ENCODE measurements around the gene ADAMTS10.
A peak's percentile ranks its signal among the peaks of the same experiment; 100 is the strongest.
"Not testable (repeated sequence)": the region's sequence is repeated elsewhere in the genome, so short reads cannot be mapped to it uniquely, and the experiment has no call there.

ADAMTS10 gene

DNA sequence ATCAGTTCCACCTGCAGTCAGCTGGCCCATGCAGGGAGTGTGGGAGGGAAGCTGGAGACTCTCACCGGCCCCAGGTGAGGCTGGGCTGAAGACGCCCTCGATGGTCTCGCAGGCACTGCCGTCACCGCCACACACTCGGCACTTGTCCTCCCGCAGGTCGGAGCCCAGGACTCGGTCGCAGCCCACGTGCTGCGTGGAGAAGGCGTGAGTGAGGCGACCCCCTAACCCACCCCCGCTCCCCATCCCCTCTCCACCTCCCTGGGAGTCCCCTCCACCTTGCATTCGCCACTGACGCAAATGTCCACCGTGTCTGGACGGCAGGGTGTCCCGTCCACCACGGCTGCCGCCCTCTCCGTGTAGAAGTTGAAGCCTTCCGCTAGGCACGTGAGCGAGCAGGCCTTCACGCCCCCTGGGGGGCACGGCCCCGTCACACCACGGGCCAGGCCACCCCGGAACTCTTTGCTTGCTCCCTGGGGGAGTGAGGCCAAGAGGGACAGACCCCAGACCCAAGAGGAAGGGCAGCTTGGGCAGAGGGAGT lies 21.3 kb downstream of the ADAMTS10 start:
- no peak for DNase-seq

DNA sequence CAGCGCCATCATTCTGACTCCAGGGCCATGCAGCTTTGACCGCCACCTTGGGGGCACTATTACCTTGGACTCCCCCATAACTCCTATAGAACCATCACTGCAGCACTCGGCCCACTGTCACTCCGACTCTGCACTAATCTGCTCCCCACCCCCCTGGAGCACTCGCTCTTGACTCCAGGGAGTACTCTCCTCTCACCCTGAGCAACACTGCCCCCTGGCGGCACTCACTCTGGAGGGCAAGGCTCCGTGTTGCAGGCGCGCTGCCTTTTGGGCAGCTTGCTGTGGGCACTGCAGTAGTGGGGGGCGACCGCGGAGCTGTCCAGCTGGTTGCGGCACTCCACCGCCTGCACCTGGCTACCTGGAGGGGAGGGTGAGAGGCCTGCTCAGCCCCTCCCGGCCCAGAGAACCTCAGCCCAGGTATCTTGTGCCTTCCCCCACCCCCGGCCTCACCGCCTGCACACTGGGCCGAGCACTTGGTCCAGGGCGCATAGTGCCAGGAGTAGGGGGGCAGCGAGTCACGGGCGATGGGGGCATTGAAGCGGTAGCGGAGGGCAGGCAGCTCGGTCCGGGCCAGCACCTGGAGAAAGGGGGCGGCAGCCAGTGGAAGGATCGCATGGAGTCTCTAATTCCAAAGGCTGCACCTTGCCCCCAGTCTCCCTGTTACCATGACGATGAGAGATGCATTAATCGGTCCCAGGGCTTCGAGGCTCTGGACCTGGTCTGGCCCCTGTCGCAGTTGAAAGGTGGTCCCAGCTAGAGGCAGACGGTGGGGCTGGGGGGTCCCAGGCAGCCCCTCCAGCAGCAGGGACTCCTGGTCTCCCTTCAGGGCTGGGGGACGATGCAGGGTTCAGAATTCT lies 24.4 kb downstream of the ADAMTS10 start:
- DNase-seq, result peak; percentile 64

DNA sequence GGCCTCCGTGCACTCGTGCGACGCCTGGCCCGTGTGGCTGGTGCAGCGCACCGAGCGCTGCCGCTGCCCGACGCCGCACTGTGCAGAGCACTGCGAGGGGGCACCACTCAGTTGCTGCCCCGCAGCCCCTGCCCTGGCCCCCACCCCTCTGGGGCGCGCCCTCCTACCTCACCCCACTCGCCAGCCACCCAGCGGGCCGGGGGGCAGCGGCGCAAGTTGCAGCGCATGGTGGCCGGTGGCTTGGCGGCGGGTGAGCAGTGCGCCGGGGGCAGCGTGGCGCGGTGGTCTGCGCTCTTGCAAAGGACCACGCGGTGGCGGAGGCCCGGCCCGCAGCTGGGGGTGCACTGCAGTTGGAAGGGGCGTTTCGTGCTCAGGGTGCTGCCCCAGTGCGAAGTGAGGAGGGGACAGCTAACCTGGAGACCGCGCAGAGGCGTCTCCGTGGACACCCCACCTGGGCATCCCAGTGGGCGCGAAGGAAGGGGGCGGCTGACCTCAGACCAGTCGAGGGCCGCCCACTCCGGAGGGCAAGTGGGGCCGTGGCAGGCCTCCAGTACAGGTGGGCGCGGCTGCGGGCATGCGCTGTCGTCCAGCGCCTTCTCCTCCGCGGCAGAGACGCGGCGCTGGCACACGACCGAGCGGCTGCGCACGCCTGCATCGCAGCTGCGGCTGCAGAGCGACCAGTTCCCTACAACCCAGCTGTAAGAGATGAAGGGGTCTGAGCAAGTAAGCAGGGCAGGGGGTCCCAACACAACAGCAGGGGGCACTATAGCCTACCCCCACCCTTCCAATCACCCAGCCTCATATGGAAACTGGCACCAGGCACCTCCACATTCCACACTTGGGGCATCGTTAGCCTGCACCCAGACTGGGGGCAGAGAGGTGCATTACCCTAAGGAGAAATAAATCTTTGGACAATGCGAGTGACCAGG lies 25.3 kb downstream of the ADAMTS10 start:
- no peak for DNase-seq

DNA sequence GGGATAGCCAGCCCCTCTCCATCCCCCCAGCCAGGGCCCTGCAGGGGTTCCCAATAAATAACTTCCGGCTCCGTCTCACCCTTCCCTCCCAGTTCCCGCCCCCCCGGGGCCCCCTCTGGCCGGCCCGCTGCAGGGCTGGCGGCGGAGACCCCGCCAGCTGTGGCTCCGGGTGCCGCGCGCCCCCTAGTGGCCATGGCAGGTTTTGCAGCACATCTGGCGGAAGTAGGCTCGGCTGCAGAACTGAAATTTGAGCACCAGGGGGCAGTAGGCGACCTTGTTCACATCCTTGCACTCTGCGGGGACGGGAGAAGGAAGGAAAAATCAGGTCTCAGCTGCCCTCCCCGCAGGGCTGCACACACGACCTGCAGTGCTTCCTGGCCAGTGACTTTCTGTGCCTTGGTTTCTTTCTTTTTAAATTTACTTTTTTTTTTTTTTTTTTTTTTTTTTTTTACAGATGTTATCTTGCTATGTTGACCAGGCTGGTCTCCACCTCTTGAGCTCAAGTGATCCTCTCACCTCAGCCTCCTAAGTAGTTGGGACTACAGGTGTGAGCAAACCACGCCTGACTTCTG lies 29.7 kb downstream of the ADAMTS10 start:
- DNase-seq, result peak; percentile 79

DNA sequence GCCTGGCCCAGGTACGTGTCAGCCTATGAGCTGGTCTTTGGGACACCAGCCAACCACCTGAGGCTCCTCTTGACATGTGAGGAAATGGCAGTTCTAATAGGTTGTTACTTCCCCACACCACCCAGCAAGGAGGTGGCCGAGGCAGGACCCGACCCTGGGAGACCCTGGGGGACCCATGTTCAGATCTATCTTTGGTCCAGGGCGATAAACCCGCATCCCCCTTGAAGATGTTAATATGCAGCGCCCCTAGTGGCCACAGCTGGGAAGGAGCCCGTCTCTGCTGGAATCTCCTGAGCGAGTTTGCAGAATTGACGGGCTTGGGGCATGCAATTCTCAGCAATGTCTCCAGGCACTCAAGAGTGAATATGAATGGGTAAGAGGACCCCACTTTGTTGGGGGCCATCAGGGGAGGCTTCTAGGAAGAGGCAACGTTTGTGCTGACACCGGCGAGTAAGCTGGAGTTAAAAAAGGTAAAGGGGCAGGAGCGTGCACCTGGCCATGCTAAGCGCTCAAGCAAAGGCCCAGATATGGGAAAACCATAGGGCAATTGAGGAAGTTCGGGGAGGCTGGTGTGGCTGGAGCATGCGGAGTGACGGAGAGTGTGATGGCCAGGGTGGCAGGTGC lies 31.8 kb downstream of the ADAMTS10 start:
- DNase-seq, result peak; percentile 76

DNA sequence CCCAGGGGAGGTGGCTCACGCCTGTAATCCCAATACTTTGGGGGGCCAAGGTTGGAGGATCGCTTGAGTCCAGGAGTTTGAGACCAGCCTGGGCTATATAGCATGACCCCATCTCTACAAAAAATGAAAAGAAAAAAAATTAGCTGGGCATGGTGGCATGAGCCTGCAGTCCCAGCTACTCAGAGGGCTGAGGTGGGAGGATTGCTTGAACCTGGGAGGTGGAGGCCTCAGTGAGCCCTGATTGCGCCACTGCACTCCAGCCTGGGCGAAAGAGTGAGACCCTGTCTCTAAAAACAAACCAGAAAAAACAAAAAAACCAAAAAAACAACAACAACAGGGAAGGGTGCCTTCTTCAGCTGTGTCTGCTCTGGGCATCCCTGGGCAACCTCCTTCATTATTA lies 32.8 kb downstream of the ADAMTS10 start:
- DNase-seq, result no peak

- DNase-seq, result peak; percentile 19
Observed at GRCh38 chr19:8577247-8577646, 33.3 kb downstream of the ADAMTS10 start, which contains the start of gene MYO1F. TSS of gene MYO1F (minus strand) at chr19:8577442. CDS start at chr19:8577309, 133 bp downstream.

DNA sequence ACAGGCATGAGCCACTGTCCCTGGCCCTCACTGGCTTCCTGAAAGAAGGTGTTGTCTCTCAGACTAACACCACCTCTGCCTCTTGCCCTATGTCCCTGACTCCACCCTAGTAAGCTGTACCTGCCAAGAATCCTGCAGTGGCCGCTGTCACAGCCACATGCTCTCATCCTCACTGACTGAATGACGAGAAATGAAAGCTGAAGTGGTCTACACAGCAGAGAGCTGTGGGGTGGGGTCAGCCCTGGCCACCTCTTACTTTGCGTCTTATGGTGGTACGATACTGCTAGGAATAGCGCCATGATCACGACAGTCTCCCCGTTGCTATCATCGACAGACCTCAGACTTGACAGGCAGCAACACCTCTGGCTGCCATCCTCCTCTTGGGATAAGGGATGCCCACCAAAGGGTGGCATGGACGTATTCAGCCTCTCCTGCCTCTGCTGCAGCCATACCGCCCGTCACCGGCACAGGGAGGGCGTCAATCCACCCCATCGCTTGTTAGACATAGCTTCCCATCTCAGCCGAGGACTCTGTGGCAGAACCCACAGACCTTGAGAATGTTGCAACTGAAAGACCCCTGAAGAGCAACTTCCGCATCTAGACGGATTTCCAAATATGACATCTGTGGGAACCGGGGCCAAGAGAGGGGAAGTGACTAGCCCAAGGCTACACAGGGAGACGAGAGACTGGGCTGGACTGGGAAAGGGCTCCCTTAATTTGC lies 34.1 kb downstream of the ADAMTS10 start:
- peak; percentile 29 for DNase-seq

GRCh38 chr19:8575467-8575997 lies 35.0 kb downstream of the ADAMTS10 start:
- DNase-seq, result peak; percentile 61

- not testable (repeated sequence) for DNase-seq
Observed at GRCh38 chr19:8574619-8574922, 35.9 kb downstream of the ADAMTS10 start.

- DNase-seq, result no peak
Observed at GRCh38 chr19:8573316-8573715, 37.2 kb downstream of the ADAMTS10 start.

DNA sequence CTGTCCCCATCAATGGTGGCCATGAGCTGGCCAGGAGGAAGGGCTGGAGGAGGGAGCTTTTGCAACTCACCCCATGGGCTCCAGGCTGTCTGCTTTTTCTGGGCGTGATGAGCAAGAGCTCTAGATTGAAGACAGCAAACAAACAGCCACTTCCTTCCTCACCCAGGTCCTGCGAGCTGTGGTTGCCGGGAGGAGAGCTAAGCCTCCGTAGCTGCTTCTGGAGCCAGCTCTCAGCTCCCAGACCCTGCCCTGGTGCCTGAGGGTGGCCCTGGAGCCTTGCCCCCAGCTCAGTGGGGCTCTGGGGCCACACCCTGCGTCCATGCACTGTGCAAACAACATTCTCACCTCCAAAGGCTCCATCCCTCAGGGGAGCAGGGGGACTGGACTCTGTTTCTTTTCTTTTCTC lies 39.5 kb downstream of the ADAMTS10 start:
- peak; percentile 46 for DNase-seq

DNA sequence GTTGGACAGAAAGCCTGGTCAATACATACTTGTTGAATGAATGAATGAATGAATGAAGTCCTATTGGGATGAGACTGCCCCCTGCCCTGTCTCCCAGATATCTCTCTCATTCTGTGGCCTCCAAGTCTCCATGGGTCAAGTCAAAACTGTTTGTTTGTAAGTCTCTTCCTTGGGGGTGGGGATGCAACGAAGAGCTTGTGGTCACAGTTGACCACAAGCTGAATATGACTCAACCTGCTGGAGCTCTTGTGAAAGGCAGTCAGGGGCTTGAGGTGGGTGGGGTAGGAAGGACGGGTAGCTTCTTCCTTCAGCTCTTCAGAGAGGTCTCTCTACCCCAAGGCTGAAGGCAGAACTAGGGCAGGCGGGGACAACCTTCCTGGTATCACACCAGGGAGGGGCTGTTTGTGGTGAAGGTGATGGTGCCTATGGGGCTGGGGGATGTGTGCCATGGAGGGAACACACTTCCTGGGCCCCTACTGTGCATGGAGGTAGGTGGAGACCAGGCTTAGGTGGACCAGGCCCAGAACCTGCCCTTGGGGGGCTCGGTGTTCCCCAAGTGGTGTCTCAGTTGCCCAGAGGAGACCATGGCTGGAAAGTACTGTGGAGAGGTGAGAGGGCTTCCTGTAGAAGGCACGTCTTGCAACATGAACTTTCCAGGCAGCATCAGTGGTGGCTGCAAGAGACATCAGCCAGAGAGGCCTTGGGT lies 41.3 kb downstream of the ADAMTS10 start:
- peak; percentile 89 for DNase-seq

DNA sequence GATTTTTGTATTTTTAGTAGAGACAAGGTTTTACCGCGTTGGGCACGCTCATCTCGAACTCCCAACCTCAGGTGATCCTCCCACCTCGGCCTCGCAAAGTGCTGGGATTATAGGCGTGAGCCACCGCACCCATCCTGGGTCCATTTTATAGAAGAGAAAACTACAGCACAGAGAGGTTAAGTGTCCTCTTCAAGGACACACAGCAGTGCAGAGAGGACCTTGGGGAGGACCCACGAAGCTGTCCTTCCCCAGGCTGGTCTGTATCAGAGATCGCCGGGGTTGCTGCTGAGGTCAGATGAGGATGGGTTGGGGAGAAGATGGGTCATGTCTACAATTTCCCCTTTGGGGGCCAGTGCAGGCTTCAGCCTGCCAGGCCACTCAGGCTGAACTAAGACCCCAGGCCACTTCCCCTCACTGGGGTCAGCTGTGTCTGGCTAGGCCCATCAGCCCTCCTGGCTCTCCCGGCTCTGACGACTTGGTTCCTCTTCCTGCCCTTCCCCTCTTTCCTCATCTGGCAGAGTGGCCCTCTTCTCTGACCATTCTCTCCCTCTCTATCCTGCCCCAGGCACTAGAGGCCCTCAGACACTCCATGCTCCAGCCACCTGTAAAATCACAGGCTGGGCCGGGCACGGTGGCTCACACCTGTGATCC lies 42.9 kb downstream of the ADAMTS10 start:
- DNase-seq, result no peak

GRCh38 chr19:8566855-8567254 lies 43.7 kb downstream of the ADAMTS10 start:
- peak; percentile 38 for DNase-seq

DNA sequence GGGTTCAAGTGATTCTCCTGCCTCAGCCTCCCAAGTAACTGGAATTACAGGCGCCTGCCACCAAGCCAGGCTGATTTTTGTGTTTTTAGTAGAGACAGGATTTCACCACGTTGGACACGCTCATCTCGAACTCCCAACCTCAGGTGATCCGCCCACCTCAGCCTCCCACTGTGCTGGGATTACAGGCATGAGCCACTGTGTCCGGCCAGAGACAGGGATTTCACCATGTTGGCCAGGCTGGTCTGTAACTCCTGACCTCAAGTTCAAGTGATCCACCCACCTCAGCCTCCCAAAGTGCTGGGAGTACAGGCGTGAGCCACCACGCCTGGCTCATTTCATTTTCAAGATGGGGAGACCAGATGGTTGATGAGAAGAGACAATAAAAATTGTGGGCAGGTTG lies 45.6 kb downstream of the ADAMTS10 start:
- DNase-seq, result not testable (repeated sequence)

DNA sequence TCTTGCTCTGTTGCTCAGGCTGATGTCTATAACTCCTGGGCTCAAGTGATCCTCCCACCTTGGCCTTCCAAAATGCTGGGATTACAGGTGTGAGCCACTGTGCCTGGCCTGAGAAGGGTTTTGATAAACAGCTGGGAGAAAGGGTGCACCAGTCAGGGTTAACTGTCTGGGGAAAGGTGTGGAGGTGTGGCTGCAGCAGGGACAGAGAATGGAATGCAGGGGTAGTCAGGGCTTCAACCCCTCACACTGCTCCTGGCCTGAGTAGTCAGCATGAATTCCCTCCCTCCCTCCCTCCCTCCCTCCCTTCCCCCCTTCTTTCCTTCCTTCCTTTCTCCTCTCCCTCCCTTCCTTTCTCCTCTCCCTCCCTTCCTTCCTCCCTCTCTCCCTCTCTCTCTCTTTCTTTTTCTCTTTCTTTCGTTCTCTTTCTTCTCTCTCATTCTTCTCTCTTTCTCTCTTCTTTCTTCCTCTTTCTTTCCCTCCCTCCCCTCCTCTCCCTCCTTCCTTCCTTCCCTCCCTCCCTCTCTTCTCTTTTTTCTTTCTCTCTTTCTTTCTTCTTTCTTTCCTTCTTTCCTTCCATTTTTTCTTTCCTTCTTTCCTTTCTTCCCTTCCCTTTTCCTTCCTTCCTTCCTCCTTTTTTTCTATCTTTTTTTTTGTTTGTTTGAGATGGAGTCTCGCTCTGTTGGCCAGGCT lies 49.3 kb downstream of the ADAMTS10 start:
- DNase-seq, result no peak

GRCh38 chr19:8558325-8558724 lies 52.2 kb downstream of the ADAMTS10 start:
- DNase-seq, result no peak

- no peak for DNase-seq
Observed at GRCh38 chr19:8557642-8558238, 52.8 kb downstream of the ADAMTS10 start.

Measured in hematopoietic multipotent progenitor cell treated with erythropoietin and hydrocortisone succinate and interleukin-3 and kit ligand, for 8 days (in vitro differentiated cells).